ENCODE results near the gene GYG1.
A peak's percentile ranks its signal among the peaks of the same experiment; 100 is the strongest.
"Not testable (repeated sequence)": the region's sequence is repeated elsewhere in the genome, so short reads cannot be mapped to it uniquely, and the experiment has no call there.

The GYG1 gene

DNA sequence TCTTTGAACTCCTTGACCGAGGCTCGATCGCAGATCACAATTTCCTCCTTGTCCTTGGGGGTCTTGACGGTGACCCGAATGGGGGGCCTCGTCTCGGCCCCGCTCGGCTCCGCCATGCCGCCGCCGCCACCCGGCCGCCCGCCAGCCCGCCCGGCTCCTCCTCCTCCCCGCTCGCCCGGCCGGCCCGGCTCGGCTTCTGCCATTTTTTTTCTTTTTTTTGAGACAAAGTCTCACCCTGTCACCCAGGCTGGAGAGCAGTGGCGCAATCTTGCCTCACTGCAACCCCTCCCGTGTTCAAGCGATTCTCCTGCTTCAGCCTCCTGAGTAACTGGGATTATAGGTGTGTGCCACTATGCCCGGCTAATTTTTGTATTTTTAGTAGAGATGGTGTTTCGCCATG lies 3.8 kb upstream of the GYG1 start:
- not testable (repeated sequence) for DNase-seq (ENCODE audit: low read depth)

DNA sequence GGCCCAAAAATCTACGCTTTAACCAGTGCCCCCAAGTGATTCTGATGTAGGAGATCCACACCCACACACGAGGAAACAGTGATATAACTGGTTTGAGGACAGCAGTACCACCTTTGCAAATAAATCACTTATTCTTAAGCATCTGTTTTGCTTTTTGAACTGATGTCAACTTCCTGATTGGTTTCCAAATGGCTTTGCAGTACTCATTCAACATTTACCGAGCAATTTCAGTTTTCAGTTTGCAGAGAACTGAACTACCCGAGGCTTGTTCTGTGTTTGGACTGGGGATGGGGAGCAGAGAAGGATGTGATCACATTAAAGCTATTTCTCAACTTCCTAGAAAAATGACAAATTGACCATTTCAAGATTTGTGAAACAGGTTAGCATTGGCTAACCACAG lies 1.1 kb upstream of the GYG1 start:
- no peak for DNase-seq (ENCODE audit: low read depth)

DNA sequence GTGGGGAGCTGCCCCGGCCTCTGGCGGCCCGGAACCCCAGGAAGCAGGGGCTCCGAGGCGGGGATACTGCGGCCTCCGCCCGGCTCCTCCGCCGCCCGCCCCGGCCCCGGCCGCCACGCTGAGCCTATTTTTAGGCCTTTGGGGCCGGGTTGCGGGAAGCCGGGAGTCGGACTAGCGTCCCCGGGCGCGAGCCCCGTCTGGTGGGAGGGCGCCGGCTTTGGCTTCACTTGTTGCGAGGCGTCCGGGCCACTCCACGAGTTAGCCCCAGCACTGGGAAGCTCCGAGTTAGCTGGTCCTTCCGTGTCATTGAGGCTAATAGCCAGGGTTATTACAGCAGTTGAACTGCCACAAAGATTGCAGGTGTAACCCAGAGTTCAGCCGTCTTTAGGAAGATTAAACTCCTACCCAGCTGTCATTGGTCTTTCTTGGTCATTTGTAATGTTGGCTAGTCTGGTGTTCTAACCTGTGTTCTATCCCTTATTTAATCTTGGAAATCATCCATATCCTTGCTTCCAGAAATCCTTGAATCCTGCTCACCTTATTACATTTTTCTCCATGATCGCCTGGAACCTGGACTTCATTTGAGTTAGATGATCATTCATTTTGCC lies 791 bp downstream of the GYG1 start:
- DNase-seq (ENCODE audit: low read depth) = peak; percentile 18

- DNase-seq (ENCODE audit: low read depth) = no peak
These were observed 1.4 kb downstream of the GYG1 start for GRCh38 chr3:148992635-148993255.

GRCh38 chr3:148997623-148998022 lies 6.3 kb downstream of the GYG1 start:
- no peak for DNase-seq (ENCODE audit: low read depth)

DNA sequence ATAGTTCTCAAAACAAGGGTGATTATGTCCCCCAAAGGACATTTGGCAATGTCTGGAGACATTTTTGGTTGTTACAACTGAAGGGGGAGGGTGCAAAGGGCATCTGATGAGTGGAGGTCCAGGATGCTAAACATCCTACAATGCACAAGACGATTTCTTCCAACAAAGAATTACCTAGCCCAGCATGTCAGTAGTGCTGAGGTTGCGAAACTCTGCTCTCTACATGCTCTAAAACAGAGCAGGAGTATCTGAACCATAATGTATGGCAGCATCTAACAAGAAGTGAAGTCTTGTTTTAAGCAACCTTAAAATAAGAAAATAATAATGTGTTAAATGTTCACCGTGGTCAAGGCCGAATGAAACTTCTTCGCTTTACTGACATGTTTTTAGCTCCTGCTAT lies 7.0 kb downstream of the GYG1 start:
- DNase-seq (ENCODE audit: low read depth) = no peak

DNA sequence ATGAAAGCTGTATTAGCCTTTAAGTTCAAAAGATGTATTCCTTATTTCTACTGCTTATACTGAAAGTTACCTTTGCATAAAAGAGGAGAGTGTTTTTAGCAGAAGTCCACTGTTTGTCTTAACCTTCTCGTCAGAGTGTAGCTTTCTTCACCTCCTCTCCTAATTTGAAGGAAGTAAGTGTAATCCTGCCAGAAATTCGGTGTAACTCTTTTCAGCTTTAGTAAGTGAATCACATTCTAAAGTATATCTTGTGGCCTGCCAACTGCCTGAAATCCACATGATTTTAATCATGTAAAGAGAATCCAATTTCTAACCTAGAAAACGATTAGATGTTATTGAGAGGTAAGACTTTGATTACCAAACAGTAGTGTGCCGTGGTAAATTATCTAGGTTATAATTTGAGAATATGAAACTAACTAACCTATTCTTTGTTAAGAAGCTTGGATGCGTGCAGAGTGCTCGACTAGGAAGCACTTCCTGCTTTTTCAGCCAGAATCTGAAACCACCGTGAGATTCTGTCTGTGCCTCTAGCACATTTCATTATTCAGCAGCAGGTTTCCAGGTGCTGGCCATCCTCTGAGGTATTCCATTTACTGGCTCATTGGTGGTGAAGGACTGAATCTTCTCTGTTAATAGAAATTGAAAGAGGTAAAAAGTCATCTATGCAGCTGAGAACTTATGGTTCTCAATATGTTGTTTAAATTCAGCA lies 7.5 kb downstream of the GYG1 start:
- DNase-seq (ENCODE audit: low read depth) = no peak

DNA sequence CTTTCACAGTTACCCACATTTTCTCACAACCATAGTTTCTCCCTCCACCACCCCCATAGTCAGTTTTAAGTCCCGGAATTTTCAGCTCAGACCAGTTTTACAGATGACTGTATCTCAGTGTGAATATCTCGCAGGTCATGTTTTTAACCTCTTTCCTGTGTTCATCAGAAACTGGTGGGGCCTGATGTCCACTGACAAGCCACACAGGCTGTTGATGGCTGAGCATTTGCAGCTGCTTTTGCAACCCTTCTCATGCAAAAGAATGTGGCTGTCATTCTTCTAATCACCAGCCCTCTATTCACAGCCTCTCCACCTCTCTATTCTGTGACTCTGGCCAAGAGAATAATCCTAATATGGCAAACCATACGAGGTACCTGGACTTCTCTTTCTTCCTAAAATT lies 8.5 kb downstream of the GYG1 start:
- no peak for DNase-seq (ENCODE audit: low read depth)

- DNase-seq (ENCODE audit: low read depth) = no peak
These were observed 8.9 kb downstream of the GYG1 start for GRCh38 chr3:149000206-149000745.

DNA sequence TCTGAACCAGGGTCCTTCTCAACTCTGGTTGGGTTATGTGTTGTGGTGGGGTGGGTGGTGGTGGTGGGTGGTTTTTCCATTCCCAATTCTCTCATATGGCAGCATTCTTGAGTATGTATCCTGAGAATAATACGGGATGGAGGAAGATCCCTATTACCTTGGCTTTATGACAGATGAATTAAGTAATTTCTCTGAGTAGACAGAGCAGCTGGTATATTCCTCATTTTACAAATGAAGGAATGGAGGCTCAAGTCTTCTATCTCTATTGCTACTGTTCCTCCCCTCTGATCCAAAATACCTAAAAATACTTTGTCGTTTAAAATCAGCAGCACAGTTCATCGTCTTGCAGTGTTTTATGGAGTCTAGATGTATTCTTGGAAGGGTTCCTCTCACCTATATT lies 10.4 kb downstream of the GYG1 start:
- DNase-seq (ENCODE audit: low read depth) = no peak

DNA sequence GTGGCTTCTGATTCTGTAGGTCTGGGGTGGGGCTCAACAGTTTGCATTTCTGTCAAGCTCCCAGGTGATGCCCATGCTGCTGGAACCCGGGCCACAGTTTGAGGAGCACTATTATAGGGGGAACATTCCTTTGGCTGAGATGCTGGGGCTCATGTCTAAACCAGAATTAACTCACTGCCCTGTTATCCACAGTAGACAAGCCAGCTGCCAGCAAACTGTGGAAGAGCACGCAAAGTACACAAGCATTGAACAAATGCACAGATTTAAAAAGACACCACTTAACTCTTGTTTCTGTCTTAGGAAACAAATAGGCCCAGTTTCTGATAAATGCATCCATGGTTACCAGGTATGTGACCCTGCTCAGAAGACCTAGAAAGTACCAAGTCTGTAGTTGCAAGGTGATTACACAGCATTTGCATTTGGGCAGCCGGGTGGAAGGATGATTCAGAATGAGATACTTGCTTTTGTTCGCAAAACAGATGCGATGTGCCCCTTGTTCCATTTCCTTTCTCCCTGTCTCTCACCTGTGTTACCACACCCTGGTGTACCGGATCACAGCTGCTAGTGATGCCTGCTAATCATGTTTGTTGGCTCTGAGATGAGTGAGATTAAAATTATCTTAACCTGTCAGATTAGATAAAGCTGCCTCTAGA lies 12.4 kb downstream of the GYG1 start:
- no peak for DNase-seq (ENCODE audit: low read depth)

DNA sequence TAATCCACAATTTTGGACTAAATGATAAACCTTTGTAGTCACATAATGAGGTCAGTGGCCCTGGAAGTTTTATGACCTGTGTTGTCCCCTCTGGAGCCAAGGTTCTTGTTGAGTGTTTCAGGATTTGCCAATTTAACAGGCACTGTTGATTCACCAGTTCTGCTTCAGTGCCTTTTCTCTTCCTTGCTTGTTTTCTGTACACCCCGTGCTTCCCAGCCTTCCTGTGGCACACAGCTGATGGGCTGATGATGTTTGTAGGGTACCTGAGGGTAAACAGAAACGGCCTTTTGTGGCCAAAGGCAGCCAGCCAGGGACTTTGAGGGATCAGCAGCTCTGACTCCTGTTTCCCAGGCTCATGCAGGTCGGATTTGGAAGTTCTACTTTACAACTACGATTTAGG lies 13.3 kb downstream of the GYG1 start:
- DNase-seq (ENCODE audit: low read depth) = no peak

GRCh38 chr3:149005416-149005815 lies 14.1 kb downstream of the GYG1 start:
- no peak for DNase-seq (ENCODE audit: low read depth)

GRCh38 chr3:149007567-149008257 lies 16.4 kb downstream of the GYG1 start:
- DNase-seq (ENCODE audit: low read depth) = no peak

GRCh38 chr3:149009732-149010131 lies 18.4 kb downstream of the GYG1 start:
- no peak for DNase-seq (ENCODE audit: low read depth)

GRCh38 chr3:149010504-149010951 lies 19.2 kb downstream of the GYG1 start:
- no peak for DNase-seq (ENCODE audit: low read depth)

DNA sequence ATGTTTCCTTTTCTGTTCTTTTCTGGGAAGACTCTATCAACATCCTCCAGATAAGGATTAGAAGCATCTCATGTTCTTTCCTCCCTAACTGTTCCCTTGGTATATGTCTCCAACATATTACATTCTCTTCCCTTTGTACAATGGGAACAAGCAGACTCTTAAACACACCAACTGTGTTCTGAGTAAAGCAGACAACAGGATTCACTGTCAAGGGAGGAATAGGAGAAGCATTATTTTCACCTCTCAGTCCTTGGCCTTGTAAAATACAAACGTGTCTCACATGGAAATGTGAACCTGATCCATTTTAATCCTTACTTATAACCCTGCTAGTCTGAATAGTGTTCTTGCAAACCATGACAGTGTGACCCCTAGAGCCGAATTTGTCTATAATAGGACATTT lies 19.6 kb downstream of the GYG1 start:
- DNase-seq (ENCODE audit: low read depth) = no peak

- DNase-seq (ENCODE audit: low read depth) = no peak
These were observed 20.3 kb downstream of the GYG1 start for GRCh38 chr3:149011676-149012075.

DNA sequence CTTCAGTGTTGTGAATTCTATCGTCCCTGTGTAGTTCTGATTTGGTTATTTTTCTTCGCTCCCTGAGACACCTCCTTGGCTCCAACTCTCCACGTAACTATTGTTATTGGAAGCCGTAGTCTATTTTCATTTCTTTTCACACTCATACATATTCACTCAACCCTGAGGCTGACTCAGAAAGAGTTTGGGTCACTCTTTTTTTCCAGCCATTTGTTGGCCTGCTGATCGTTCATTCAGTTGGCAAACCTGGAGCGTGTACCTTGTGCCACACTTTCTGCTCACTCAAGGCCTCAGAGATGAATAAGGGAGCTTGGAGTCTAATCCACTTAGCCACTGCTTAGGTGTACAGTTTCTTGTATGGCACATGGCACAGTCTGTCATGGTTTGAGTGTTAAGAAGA lies 22.4 kb downstream of the GYG1 start:
- DNase-seq (ENCODE audit: low read depth) = no peak

- no peak for DNase-seq (ENCODE audit: low read depth)
These were observed 24.1 kb downstream of the GYG1 start for GRCh38 chr3:149015393-149015792.

DNA sequence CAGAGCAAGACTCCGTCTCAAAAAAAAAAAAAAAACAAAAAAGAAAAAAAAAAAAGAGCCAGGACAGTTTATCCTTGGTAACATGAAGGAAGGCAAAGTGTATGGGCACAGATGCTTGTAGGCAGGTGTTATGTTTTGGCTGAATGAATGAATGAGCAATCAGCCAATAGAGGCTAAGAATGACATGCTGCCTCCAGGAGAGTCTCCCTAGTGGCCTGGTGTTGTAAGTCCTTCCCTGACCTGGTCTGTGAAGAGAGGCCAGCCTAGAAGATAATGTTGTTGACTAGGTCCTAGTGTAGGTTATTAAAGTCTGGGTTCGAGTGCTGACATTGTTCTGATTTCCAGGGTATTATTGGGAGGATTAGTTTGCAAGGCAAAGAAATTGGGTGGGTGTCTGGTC lies 24.9 kb downstream of the GYG1 start:
- DNase-seq (ENCODE audit: low read depth) = no peak
